ENCODE data around the gene SPRYD7.

- TF ChIP-seq ZNF274 (IDR thresholded peaks at IDR 0.05; ENCODE audit: low read depth, low read length) (no peak), SUZ12 (IDR thresholded peaks at IDR 0.05; ENCODE audit: extremely low read depth, insufficient read depth, insufficient read length) (no peak)
Observed at GRCh38 chr13:49898792-49899191, 37.3 kb downstream of the SPRYD7 start.
